ENCODE results near the gene HS6ST2.
"Not testable (repeated sequence)": the region's sequence is repeated elsewhere in the genome, so short reads cannot be mapped to it uniquely, and the experiment has no call there.

HS6ST2 gene

GRCh38 chrX:132955690-132956089 is 2.7 kb downstream of the HS6ST2 start:
- Histone ChIP-seq H3K9me3 (no peaks in the 10 kb centered on the region), H3K36me3 (no peaks in the 10 kb centered on the region), H3K27ac (no peak overlapping the region), H3K27me3 (peaks cover 70% of the 10 kb centered on the region), H3K4me3 (ENCODE audit: low read depth in 1 of 2, low read length in 1 of 2) (no peak overlapping the region), H3K4me1 (ENCODE audit: control insufficient read depth in 1 of 2, insufficient read depth in 1 of 2, low read depth in 1 of 2, low read length in 1 of 2) (no peaks in the 10 kb centered on the region)
- TF ChIP-seq, protein P1, sequence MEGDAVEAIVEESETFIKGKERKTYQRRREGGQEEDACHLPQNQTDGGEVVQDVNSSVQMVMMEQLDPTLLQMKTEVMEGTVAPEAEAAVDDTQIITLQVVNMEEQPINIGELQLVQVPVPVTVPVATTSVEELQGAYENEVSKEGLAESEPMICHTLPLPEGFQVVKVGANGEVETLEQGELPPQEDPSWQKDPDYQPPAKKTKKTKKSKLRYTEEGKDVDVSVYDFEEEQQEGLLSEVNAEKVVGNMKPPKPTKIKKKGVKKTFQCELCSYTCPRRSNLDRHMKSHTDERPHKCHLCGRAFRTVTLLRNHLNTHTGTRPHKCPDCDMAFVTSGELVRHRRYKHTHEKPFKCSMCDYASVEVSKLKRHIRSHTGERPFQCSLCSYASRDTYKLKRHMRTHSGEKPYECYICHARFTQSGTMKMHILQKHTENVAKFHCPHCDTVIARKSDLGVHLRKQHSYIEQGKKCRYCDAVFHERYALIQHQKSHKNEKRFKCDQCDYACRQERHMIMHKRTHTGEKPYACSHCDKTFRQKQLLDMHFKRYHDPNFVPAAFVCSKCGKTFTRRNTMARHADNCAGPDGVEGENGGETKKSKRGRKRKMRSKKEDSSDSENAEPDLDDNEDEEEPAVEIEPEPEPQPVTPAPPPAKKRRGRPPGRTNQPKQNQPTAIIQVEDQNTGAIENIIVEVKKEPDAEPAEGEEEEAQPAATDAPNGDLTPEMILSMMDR (IDR thresholded peaks at IDR 0.05): no peak

- H3K4me1 ChIP-seq (ENCODE audit: control insufficient read depth in 1 of 2, insufficient read depth in 1 of 2, low read depth in 1 of 2, low read length in 1 of 2): no peaks in the 10 kb centered on the region
- TF ChIP-seq, protein P1 (IDR thresholded peaks at IDR 0.05): no peak
- no peaks in the 10 kb centered on the region for H3K36me3 ChIP-seq
- H3K27ac ChIP-seq: no peak overlapping the region
- H3K4me3 ChIP-seq (ENCODE audit: low read depth in 1 of 2, low read length in 1 of 2): no peak overlapping the region
- H3K9me3 ChIP-seq: no peaks in the 10 kb centered on the region
- H3K27me3 ChIP-seq: peaks cover 57% of the 10 kb centered on the region
Measured at GRCh38 chrX:132954323-132954722, 4.1 kb downstream of the HS6ST2 start.

- H3K4me3 ChIP-seq (ENCODE audit: low read depth in 1 of 2, low read length in 1 of 2): no peak overlapping the region
- no peak overlapping the region for H3K27ac ChIP-seq
- H3K4me1 ChIP-seq (ENCODE audit: control insufficient read depth in 1 of 2, insufficient read depth in 1 of 2, low read depth in 1 of 2, low read length in 1 of 2): no peaks in the 10 kb centered on the region
- TF ChIP-seq, protein P1 (IDR thresholded peaks at IDR 0.05): no peak
- no peaks in the 10 kb centered on the region for H3K9me3 ChIP-seq
- peaks cover 48% of the 10 kb centered on the region for H3K27me3 ChIP-seq
- H3K36me3 ChIP-seq: no peaks in the 10 kb centered on the region
Measured at GRCh38 chrX:132953354-132953753, 5.1 kb downstream of the HS6ST2 start.

DNA sequence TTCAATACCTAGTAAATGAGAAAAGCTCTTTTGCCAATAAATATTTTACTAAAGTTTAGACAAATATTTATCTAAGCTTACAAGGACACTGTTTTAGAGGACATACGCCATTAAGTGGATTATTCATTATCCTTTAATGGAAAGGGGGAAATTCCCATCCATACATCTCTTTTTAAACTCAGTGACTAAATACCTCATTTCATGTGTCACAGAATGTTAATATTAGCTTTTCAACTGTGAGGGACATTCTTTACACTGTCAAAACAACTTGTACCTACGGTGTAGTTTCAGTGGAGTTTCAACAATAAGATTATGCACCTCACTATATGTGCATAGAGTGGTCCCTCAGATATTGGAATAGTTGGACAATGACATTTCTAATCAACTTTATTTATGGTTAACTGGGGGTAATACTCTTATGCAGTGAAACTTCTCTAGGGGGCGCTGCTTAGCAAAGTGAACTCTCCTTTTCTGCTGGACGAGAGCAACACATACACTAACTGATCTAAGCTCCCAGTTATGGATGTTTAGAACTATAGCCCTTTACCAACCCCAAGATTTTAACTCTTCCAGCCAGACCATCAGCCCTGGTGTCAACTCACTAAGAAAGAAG is 9.7 kb downstream of the HS6ST2 start:
- H3K4me3 ChIP-seq (ENCODE audit: low read depth in 1 of 2, low read length in 1 of 2): no peak overlapping the region
- TF ChIP-seq, protein P1 (IDR thresholded peaks at IDR 0.05): no peak
- no peak overlapping the region for H3K27ac ChIP-seq
- H3K27me3 ChIP-seq: peaks cover 2% of the 10 kb centered on the region
- H3K4me1 ChIP-seq (ENCODE audit: control insufficient read depth in 1 of 2, insufficient read depth in 1 of 2, low read depth in 1 of 2, low read length in 1 of 2): no peaks in the 10 kb centered on the region
- no peaks in the 10 kb centered on the region for H3K36me3 ChIP-seq
- no peaks in the 10 kb centered on the region for H3K9me3 ChIP-seq

DNA sequence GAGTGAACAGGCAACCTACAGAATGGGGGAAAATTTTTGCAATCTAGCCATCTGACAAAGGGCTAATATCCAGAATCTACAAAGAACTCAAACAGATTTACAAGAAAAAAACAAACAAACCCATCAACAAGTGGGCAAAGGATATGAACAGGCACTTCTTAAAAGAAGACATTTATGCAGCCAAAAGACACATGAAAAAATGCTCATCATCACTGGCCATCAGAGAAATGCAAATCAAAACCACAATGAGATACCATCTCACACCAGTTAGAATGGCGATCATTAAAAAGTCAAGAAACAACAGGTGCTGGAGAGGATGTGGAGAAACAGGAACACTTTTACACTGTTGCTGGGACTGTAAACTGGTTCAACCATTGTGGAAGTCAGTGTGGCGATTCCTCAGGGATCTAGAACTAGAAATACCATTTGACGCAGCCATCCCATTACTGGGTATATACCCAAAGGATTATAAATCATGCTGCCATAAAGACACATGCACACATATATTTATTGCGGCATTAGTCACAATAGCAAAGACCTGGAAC is 13.3 kb downstream of the HS6ST2 start:
- not testable (repeated sequence) for H3K4me3 ChIP-seq (ENCODE audit: low read depth in 1 of 2, low read length in 1 of 2); H3K27ac ChIP-seq; H3K36me3 ChIP-seq; H3K27me3 ChIP-seq; H3K4me1 ChIP-seq (ENCODE audit: control insufficient read depth in 1 of 2, insufficient read depth in 1 of 2, low read depth in 1 of 2, low read length in 1 of 2); H3K9me3 ChIP-seq

GRCh38 chrX:132940727-132941327 is 17.6 kb downstream of the HS6ST2 start:
- H3K4me1 ChIP-seq (ENCODE audit: control insufficient read depth in 1 of 2, insufficient read depth in 1 of 2, low read depth in 1 of 2, low read length in 1 of 2): no peaks in the 10 kb centered on the region
- TF ChIP-seq, protein P1 (IDR thresholded peaks at IDR 0.05): no peak
- no peak overlapping the region for H3K27ac ChIP-seq
- no peaks in the 10 kb centered on the region for H3K9me3 ChIP-seq
- no peaks in the 10 kb centered on the region for H3K27me3 ChIP-seq
- no peak overlapping the region for H3K4me3 ChIP-seq (ENCODE audit: low read depth in 1 of 2, low read length in 1 of 2)
- H3K36me3 ChIP-seq: no peaks in the 10 kb centered on the region
